GM23248 (cell line): Measurements from ENCODE around the gene PDCD2L.

Experiments used
- EZH2 ChIP-seq: fragments of 200-600 bp; sonication (generic); IDR thresholded peaks from 2 replicates; pipeline ENCODE4 v1.6.1; 2018; ENCODE audit warnings: antibody characterized with exemption, mild to moderate bottlenecking; ENCODE audit not compliant: insufficient read depth, poor library complexity, severe bottlenecking
- EZH2phosphoT487 ChIP-seq: fragments of 200-600 bp; sonication (generic); IDR thresholded peaks from 2 replicates; pipeline ENCODE4 v1.6.1; 2018; ENCODE audit warnings: antibody characterized with exemption, moderate library complexity, mild to moderate bottlenecking, low read depth; ENCODE audit not compliant: insufficient read depth

DNA sequence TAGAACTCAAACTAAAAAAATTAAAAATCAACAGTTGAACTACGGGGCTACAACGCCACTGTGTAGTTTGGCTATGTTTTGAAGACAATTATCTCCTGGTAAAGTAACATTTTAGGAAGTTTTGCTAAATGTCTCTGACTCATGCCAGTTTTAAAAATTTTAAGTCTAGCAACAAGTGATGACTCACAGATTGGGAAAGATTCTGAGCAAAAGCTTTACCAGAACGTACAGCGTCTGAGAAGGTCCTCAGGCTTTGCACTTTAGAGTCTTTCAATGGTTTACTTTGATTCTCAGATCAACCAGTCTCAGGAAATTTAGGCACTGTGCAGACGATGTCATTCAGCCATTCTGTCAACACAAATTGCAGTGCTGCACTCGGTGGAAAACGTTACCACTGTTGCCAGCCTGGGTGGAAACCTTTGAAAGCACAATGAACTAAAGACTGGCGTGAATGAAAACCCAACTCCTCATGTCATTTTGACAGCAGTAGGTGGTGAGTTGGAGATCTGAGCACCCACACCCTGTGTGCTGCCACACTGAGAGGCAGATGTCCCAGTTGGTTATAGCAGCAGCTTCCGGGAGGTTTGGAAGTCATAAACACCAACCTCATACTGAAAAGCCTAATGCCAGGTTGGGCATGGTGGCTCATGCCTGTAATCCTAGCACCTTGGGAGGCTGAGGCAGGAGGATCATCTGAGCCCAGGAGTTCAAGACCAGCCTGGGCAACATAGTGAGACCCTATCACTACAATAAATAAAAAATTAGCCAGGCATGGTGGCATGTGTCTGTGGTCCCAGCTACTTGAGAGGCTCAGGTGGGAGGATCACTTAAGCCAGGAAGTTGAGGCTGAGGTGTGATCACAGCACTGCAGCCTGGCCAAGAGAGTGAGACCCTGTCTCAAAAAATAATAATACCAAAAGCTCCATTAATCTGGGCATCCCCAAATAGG is 71.1 kb downstream of the PDCD2L start:
- TF ChIP-seq EZH2phosphoT487 (no peak), EZH2 (no peak)
